PC-9 (cell line): ENCODE results near the gene TMEM123.

Source experiments
- CTCF ChIP-seq: fragments of 200-600 bp; sonication (generic); conservative IDR thresholded peaks from 2 replicates; pipeline ENCODE4 v1.6.1; 2017; ENCODE audit warnings: mixed run types, antibody characterized with exemption, mild to moderate bottlenecking, moderate library complexity
- EZH2 ChIP-seq: fragments of 200-600 bp; sonication (generic); IDR thresholded peaks from 2 replicates; pipeline ENCODE4 v1.8.0; 2017; ENCODE audit warnings: antibody characterized with exemption, low read depth

- TF ChIP-seq CTCF (no peak), EZH2 (no peak)
Measured at GRCh38 chr11:102476812-102477211, 24.2 kb upstream of the TMEM123 start.
